ENCODE results near the gene EXOC4. TPM values are rescaled to one million over a fixed set of nuclear protein-coding genes. Genes with fewer than 3 reads are reported as not detected.

Gene EXOC4
- total and polyA plus RNA-seq, 2 of the 13 experiments (the other 11 are each of a cell fraction or from before 2014, with no cell fraction given), result 22.5 to 39.0 TPM

DNA sequence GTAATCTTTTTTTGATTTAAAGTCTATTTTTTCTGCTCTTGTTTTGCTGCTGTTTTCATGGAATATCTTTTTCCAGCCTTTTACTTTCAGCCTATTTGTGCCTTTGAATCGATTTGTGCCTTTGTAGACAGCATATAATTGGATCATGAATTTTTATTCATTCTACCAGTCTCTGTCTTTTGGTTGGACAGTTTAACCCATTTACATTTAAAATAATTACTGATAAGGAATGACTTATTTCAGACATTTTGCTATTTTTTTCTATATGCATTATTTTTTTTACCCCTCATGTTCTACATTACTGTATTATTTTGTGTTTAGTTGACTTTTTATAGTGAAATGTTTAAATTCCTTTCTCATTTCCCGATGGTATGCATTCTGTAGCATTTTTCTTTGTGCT lies 99.6 kb downstream of the EXOC4 start:
- H3K9me3 ChIP-seq (ENCODE audit: low read length), result peaks cover 3% of the 10 kb centered on the region; the same call in 1 of the 2 replicates
- H3K36me3 ChIP-seq (replicated peaks in 1 of 2; ENCODE audit: control insufficient read depth in 1 of 2, insufficient read depth in 2 of 2, low read length in 2 of 2), result no peaks in the 10 kb centered on the region
- H3K79me2 ChIP-seq (ENCODE audit: insufficient read depth, low read length), result no peaks in the 10 kb centered on the region
- CTCF ChIA-PET (ENCODE audit: low intra/inter-chr PET ratio, low total read pairs), result no interaction called here
- ATAC-seq, result no peak
- in situ Hi-C loops (cut with HindIII; ENCODE audit: extremely low pct_ligation_motif_present, low pct_unique_long_range_greater_than_20kb) (no loop called here), intact Hi-C loops (cut with micrococcal nuclease; ENCODE audit: unreplicated experiment) (no loop called here)
- 88% methylated on average over 2 of the region's 2 CpGs for WGBS (ENCODE audit: low lambda C conversion rate)
- H3K4me2 ChIP-seq (ENCODE audit: low read depth, low read length), result no peak overlapping the region
- H3K9ac ChIP-seq (ENCODE audit: insufficient read depth, low read depth, low read length), result no peak overlapping the region
- H4K20me1 ChIP-seq (ENCODE audit: insufficient read depth, low read length), result no peaks in the 10 kb centered on the region
- POLR2A ChIA-PET, result no interaction called here
- no peak overlapping the region for H2AFZ ChIP-seq (ENCODE audit: low read length)
- H3K4me3 ChIP-seq (replicated peaks in 1 of 3; ENCODE audit: insufficient read depth in 1 of 3, low read depth in 2 of 3, low read length in 3 of 3), result no peak overlapping the region
- no peak for DNase-seq (ENCODE audit: low spot score)
- BruUV-seq (replicated peaks), result no TSS peak
- H3K27me3 ChIP-seq (ENCODE audit: control insufficient read depth in 1 of 2, insufficient read depth in 2 of 2, low read length in 2 of 2), result no peaks in the 10 kb centered on the region
- H3K4me1 ChIP-seq (ENCODE audit: insufficient read depth, low read length), result no peaks in the 10 kb centered on the region
- FAIRE-seq, result no peak
- no peak overlapping the region for H3K27ac ChIP-seq (ENCODE audit: extremely low read length, insufficient read depth, low read length)
- TF ChIP-seq NR2F6 (IDR thresholded peaks at IDR 0.05) (no peak), NR2F6 (CRISPR knock-in tag; IDR thresholded peaks at IDR 0.05) (no peak), ZNF570 (CRISPR knock-in tag; IDR thresholded peaks at IDR 0.05; ENCODE audit: borderline replicate concordance) (no peak), HDAC2 (CRISPR knock-in tag; IDR thresholded peaks at IDR 0.05) (no peak), ZNF207 (IDR thresholded peaks at IDR 0.05; ENCODE audit: borderline replicate concordance) (no peak), ZFP36 (IDR thresholded peaks at IDR 0.05; ENCODE audit: borderline replicate concordance, low read depth, low read length, partially characterized antibody) (no peak), ZSCAN9 (CRISPR knock-in tag; IDR thresholded peaks at IDR 0.05; ENCODE audit: borderline replicate concordance) (no peak), KDM6A (CRISPR knock-in tag; IDR thresholded peaks at IDR 0.05; ENCODE audit: low read depth) (no peak), ETV5 (CRISPR knock-in tag; IDR thresholded peaks at IDR 0.05; ENCODE audit: borderline replicate concordance) (no peak), BRCA1 (CRISPR knock-in tag; IDR thresholded peaks at IDR 0.05) (no peak), ZNF468 (CRISPR knock-in tag; IDR thresholded peaks at IDR 0.05) (no peak), IRF2 (CRISPR knock-in tag; IDR thresholded peaks at IDR 0.05) (no peak), ZNF780A (CRISPR knock-in tag; IDR thresholded peaks at IDR 0.05) (no peak), ZNF766 (CRISPR knock-in tag; IDR thresholded peaks at IDR 0.05; ENCODE audit: borderline replicate concordance) (no peak), ZNF234 (CRISPR knock-in tag; conservative IDR thresholded peaks at IDR 0.05) (no peak), NBN (conservative IDR thresholded peaks at IDR 0.05) (no peak), ZBTB40 (IDR thresholded peaks at IDR 0.05) (no peak), ZBTB40 (CRISPR knock-in tag; IDR thresholded peaks at IDR 0.05) (no peak)
- TF ChIP-seq, protein P1, sequence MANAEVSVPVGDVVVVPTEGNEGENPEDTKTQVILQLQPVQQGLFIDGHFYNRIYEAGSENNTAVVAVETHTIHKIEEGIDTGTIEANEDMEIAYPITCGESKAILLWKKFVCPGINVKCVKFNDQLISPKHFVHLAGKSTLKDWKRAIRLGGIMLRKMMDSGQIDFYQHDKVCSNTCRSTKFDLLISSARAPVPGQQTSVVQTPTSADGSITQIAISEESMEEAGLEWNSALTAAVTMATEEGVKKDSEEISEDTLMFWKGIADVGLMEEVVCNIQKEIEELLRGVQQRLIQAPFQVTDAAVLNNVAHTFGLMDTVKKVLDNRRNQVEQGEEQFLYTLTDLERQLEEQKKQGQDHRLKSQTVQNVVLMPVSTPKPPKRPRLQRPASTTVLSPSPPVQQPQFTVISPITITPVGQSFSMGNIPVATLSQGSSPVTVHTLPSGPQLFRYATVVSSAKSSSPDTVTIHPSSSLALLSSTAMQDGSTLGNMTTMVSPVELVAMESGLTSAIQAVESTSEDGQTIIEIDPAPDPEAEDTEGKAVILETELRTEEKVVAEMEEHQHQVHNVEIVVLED (CRISPR knock-in tag; IDR thresholded peaks at IDR 0.05; ENCODE audit: borderline replicate concordance), result no peak

All from HepG2 (cell line).